HG02623 (cell line): ENCODE data around the gene ATN1.
"Not testable (repeated sequence)": the region's sequence is repeated elsewhere in the genome, so short reads cannot be mapped to it uniquely, and the experiment has no call there.

Experiments
- ATAC-seq: cut with Tn5 transposase; IDR thresholded peaks from one replicate; pipeline ENCODE4 v1.9.1; 2021; ENCODE audit warnings: moderate library complexity; ENCODE audit not compliant: unreplicated experiment

The ATN1 gene

GRCh38 chr12:6927379-6928021 lies at the start of gene ATN1:
Gene ATN1, plus strand, starts transcription at chr12:6927959. Its CDS starts 6,043 bp downstream, at chr12:6934002.
- no peak for ATAC-seq

GRCh38 chr12:6879824-6880223 lies 47.9 kb upstream of the ATN1 start:
- ATAC-seq: not testable (repeated sequence)

- ATAC-seq: no peak
Measured at GRCh38 chr12:6883252-6883651, 44.5 kb upstream of the ATN1 start.

GRCh38 chr12:6883683-6884082 lies 44.1 kb upstream of the ATN1 start:
- ATAC-seq: no peak

DNA sequence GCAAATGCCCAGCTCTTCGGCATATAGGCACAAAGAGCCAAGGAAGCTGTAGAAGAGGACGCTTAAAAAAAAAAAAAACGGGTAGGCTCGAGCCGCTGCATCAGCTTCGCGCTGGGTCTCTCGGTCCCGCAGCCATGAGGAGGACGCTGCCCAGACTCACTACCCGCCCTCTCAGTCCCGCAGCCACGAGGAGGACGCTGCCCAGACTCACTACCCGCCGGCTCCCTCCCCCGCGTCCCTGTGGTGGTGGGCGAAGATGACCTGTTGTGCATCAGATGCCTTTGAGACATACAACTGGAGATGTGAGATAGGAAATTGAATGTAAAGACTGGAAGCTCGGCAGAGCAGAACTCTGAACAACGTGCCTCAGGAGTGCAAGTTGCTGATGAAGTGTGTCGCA lies 43.2 kb upstream of the ATN1 start:
- ATAC-seq: no peak

- ATAC-seq: not testable (repeated sequence)
Measured at GRCh38 chr12:6886206-6886999, 41.4 kb upstream of the ATN1 start.

- no peak for ATAC-seq
Measured at GRCh38 chr12:6887460-6887859, 40.3 kb upstream of the ATN1 start.

- ATAC-seq: no peak
Measured at GRCh38 chr12:6888360-6888759, 39.4 kb upstream of the ATN1 start.

DNA sequence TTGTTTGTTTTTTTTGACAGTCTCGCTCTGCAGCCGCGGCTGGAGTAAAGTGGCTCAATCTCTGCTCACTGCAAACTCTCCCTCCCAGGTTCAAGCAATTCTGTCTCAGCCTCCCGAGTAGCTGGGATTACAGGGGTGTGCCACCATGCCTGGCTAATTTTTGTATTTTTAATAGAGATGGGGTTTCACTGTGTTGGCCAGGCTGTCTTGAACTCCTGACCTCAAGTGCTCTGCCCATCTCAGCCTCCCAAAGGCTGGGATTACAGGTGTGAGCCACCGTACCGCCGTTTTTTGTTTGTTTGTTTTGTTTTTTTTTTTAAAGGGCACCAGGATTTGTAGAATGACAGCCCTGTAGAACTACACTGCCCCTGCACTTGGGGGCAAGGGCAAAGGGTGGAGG lies 39.0 kb upstream of the ATN1 start:
- not testable (repeated sequence) for ATAC-seq

DNA sequence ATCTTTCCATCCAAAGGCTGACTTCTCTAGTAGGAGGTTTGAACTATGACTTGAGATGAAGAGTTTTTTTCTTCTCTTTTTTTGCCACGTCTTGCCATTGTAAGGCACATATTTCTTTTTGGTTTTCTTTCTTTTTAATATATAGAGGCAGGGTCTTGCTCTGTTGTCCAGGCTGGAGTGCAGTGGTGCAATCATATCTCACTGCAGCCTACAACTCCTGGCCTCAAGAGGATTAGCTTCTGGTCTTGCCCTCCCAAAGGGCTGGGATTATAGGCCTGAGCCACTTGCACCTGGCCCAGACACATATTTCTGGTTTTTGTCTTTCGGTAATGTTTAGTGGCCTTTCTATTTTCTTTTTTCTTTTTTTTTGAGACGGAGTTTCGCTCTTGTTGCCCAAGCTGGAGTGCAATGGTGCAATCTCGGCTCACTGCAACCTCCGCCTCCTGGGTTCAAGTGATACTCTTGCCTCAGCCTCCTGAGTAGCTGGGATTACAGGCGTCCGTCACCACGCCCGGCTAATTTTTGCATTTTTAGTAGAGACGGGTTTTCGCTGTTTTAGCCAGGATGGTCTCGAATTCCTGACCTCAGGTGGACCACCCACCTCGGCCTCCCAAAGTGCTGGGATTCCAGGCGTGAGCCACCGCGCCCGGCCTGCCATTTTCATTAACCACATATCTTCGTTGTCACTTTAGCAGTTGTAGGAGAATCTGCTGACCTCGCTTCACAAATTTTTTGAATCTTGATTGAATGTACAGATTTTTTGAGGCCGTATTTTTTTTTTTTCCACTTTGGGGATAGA lies 37.8 kb upstream of the ATN1 start:
- not testable (repeated sequence) for ATAC-seq

DNA sequence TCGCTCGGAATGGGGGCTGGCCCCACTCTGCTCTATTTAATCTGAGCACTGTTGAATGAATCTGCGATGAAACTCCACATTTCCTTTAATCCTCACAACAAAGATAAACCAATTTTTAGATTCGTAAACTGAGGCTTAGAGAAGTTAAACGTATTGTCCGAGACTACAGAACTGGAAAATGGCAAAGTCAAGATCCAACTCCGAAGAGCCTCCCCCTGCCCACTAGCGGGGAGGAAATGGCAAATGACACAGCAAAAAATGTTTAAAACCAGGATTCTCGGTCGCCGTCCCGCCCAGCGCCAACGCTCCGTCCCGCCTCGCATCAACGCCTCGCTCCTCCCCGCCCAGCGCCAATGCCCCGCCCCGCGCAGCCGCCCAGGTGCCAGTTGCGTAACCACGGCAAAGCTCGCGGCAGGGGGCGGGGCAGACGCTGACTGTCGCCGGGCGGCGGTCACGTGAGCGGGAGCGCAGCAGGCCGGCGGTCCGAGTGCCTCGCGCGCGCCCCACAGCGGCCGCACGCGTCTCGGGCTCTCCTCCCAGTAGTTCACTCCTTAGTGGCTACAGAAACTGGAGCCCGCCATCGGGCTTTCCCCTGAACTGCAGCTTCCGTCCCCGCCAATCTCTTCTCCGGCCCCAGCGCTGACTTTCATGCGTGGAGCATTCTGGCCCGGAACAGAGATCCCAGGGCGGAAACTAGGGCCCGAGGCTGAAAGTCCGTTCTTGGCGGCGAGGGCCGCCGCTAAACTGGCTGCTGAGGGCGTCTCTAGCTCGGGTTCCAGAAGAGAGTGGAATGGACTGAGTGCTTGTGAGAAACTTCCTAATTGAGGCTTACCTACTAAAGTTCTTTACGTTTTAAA lies 36.7 kb upstream of the ATN1 start:
- ATAC-seq: peak; percentile 89

GRCh38 chr12:6891646-6892001 lies 36.1 kb upstream of the ATN1 start:
- peak; percentile 8 for ATAC-seq

- not testable (repeated sequence) for ATAC-seq
Measured at GRCh38 chr12:6892683-6893082, 35.1 kb upstream of the ATN1 start.

GRCh38 chr12:6894321-6894720 lies 33.4 kb upstream of the ATN1 start:
- ATAC-seq: no peak

DNA sequence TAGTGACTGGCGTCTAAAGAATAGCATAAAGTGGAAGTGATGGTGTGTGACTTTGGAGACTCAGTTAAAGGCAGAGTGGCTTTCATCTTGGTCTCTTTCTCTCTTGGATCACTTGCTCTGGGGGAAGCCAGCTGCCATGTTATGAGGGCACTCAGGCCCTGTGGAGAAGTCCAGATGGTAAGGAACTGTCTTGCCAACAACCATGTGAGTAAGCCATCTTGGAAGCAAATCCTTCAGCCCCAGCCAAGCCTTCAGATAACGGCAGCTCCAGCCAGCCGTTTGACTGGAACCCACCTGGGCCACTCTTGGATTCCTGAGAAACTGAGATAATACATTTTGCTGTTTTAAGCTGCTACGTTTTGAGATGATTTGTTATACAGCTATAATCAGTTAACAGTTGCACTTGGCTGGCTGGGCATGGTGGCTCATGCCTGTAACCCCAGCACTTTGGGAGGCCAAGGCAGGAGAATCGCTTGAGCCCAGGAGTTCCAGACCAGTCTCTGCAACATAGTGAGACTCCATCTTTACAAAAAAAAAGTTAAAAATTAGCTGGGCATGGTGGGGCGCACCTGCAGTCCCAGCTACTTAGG lies 30.8 kb upstream of the ATN1 start:
- ATAC-seq: no peak

- no peak for ATAC-seq
Measured at GRCh38 chr12:6899427-6899826, 28.3 kb upstream of the ATN1 start.

GRCh38 chr12:6899837-6900519 lies 27.8 kb upstream of the ATN1 start:
- ATAC-seq: no peak

DNA sequence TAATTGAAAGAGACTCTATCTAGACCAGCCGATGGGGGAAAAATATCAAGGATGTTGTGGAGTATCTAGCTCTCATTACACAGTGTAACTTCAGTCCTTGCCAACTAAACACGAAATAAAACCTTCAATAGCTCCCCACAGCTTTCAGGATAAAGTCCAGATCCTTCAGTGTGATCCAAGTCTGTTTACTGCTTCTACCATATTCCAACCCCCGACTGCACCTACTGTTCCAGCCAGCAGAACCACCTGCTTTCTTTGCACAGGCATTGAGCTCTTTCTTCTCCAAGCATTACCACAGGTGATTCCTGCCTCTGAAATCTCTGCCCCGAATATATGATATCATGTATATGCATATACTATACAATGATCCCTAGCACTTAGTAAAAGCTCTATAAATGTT lies 25.3 kb upstream of the ATN1 start:
- ATAC-seq: no peak

DNA sequence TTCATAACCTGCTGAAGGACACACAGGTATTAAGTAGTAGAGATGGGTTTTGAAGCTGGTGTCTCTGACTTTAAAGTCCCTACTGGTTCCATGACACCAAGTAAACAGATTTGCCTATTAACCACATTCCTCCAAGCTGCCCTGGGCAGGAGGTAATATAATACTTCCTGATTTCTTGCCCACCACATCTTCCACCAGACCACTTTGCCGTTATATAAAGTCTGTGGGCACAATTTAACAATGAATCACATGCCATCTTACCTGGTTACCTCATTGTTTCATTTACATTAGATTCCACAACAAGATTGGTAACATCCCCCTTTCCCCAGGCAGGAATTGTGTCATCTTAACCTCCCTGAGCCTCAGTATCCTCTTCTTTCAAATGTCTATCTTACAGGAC lies 24.0 kb upstream of the ATN1 start:
- no peak for ATAC-seq
